Measurements from ENCODE around the gene PIWIL1. TPM values are rescaled to one million over a fixed set of nuclear protein-coding genes. Genes with fewer than 3 reads are reported as not detected.

Gene PIWIL1
- total RNA-seq, 2 experiments from 2014 or later, result not detected

- peaks cover 31% of the 10 kb centered on the region for H3K27me3 Mint-ChIP-seq
- DNase-seq (no peak), ATAC-seq (ENCODE audit: poor library complexity) (no peak)
- H3K27me3 ChIP-seq (ENCODE audit: control insufficient read depth in 1 of 2, insufficient read depth in 2 of 2, low read length in 2 of 2), result peaks cover 0 to 2% of the 10 kb centered on the region in 2 experiments
- intact Hi-C loops (cut with DNase I, micrococcal nuclease), result no loop called here
- no peak for TF ChIP-seq CTCF (IDR thresholded peaks at IDR 0.05)
- no peaks in the 10 kb centered on the region for H3K4me1 Mint-ChIP-seq (ENCODE audit: low read depth)
- H3K27ac ChIP-seq (ENCODE audit: low read depth in 1 of 2, low read length in 2 of 2), result no peak overlapping the region
- ChIA-PET CTCF (no interaction called here), POLR2A (no interaction called here)
- H3K4me3 Mint-ChIP-seq, result no peak overlapping the region
- no peak overlapping the region for H3K4me3 ChIP-seq (ENCODE audit: low read length)
- H3K9me3 ChIP-seq (ENCODE audit: control insufficient read depth in 1 of 2, insufficient read depth in 1 of 2, low read length in 2 of 2), result no peaks in the 10 kb centered on the region
- no peaks in the 10 kb centered on the region for H3K9me3 Mint-ChIP-seq
- H3K27ac Mint-ChIP-seq, result no peak overlapping the region
- H3K36me3 Mint-ChIP-seq (ENCODE audit: low read depth), result no peaks in the 10 kb centered on the region
- H3K36me3 ChIP-seq (ENCODE audit: insufficient read depth, low read length), result no peaks in the 10 kb centered on the region
- no peaks in the 10 kb centered on the region for H3K4me1 ChIP-seq (ENCODE audit: insufficient read depth, low read length)
These were observed 18.5 kb downstream of the PIWIL1 start for GRCh38 chr12:130356222-130356621.

- peaks cover 31% of the 10 kb centered on the region for H3K27me3 Mint-ChIP-seq
- H3K27ac Mint-ChIP-seq, result no peak overlapping the region
- Histone ChIP-seq H3K27me3 (ENCODE audit: control insufficient read depth in 1 of 2, insufficient read depth in 2 of 2, low read length in 2 of 2) (peaks cover 0 to 2% of the 10 kb centered on the region in 2 experiments), H3K9me3 (ENCODE audit: control insufficient read depth in 1 of 2, insufficient read depth in 1 of 2, low read length in 2 of 2) (no peaks in the 10 kb centered on the region), H3K4me1 (ENCODE audit: insufficient read depth, low read length) (no peaks in the 10 kb centered on the region), H3K27ac (ENCODE audit: low read depth in 1 of 2, low read length in 2 of 2) (no peak overlapping the region), H3K36me3 (ENCODE audit: insufficient read depth, low read length) (no peaks in the 10 kb centered on the region), H3K4me3 (ENCODE audit: low read length) (no peak overlapping the region)
- no peaks in the 10 kb centered on the region for H3K4me1 Mint-ChIP-seq (ENCODE audit: low read depth)
- H3K4me3 Mint-ChIP-seq, result no peak overlapping the region
- ChIA-PET POLR2A (no interaction called here), CTCF (no interaction called here)
- intact Hi-C loops (cut with DNase I, micrococcal nuclease), result no loop called here
- TF ChIP-seq CTCF (IDR thresholded peaks at IDR 0.05), result no peak
- no peak for DNase-seq
- no peaks in the 10 kb centered on the region for H3K36me3 Mint-ChIP-seq (ENCODE audit: low read depth)
- ATAC-seq (ENCODE audit: poor library complexity), result no peak
- no peaks in the 10 kb centered on the region for H3K9me3 Mint-ChIP-seq
These were observed 19.6 kb downstream of the PIWIL1 start for GRCh38 chr12:130357241-130357640.

GRCh38 chr12:130357729-130358330 lies 20.1 kb downstream of the PIWIL1 start:
- Mint-ChIP-seq H3K27ac (no peak overlapping the region), H3K4me1 (ENCODE audit: low read depth) (no peaks in the 10 kb centered on the region), H3K4me3 (no peak overlapping the region), H3K36me3 (ENCODE audit: low read depth) (no peaks in the 10 kb centered on the region), H3K9me3 (no peaks in the 10 kb centered on the region), H3K27me3 (peaks cover 31% of the 10 kb centered on the region)
- Histone ChIP-seq H3K36me3 (ENCODE audit: insufficient read depth, low read length) (no peaks in the 10 kb centered on the region), H3K4me3 (ENCODE audit: low read length) (no peak overlapping the region), H3K4me1 (ENCODE audit: insufficient read depth, low read length) (no peaks in the 10 kb centered on the region), H3K27me3 (ENCODE audit: control insufficient read depth in 1 of 2, insufficient read depth in 2 of 2, low read length in 2 of 2) (peaks cover 0 to 2% of the 10 kb centered on the region in 2 experiments), H3K9me3 (ENCODE audit: control insufficient read depth in 1 of 2, insufficient read depth in 1 of 2, low read length in 2 of 2) (no peaks in the 10 kb centered on the region), H3K27ac (ENCODE audit: low read depth in 1 of 2, low read length in 2 of 2) (no peak overlapping the region)
- no peak for DNase-seq
- ChIA-PET CTCF (no interaction called here), POLR2A (no interaction called here)
- intact Hi-C loops (cut with DNase I, micrococcal nuclease), result no loop called here
- ATAC-seq (ENCODE audit: poor library complexity), result no peak
- no peak for TF ChIP-seq CTCF (IDR thresholded peaks at IDR 0.05)
